B cell (primary cell): Measurements from ENCODE around the gene WWTR1. TPM values are rescaled to one million over a fixed set of nuclear protein-coding genes. Genes with fewer than 3 reads are reported as not detected.

Experiments
- ATAC-seq: fragments of 200-7000 bp; cut with Tn5 transposase; one replicate; pipeline ENCODE4 v1.10.0; 2021; ENCODE audit warnings: low read depth, mild to moderate bottlenecking, moderate number of reproducible peaks, moderate library complexity
- CTCF ChIA-PET: fragments of 350-600 bp; sonication (Branson Sonifier 250); formaldehyde crosslinking; loops from one replicate; lab custom pipeline; 2021; ENCODE audit warnings: antibody characterized with exemption, inconsistent platforms; lab: Charles Lee
- POLR2A ChIA-PET: fragments of 350-600 bp; sonication (Branson Sonifier 250); formaldehyde crosslinking; loops from one replicate; lab custom pipeline; 2021; ENCODE audit warnings: antibody characterized with exemption; lab: Charles Lee
- DNase-seq: peaks from one replicate; pipeline ENCODE4 v3.0.0; 2013
- H2AFZ ChIP-seq: 2 replicates; pipeline ENCODE4 v1.6.1; 2012; ENCODE audit warnings: mild to moderate bottlenecking, low read depth, low read length; ENCODE audit not compliant: insufficient read depth, poor library complexity, severe bottlenecking
- H3K27ac ChIP-seq, 2 donors: 1 replicate in 1 of 2; 2 replicates in 1 of 2; pipeline ENCODE4 v1.5.1; 2012 to 2013; ENCODE audit warnings: low read length in 2 of 2, mild to moderate bottlenecking in 2 of 2, moderate library complexity in 1 of 2
- H3K27me3 ChIP-seq, 4 experiments: fragments of 200-600 bp in 1 of 4; sonication (generic) in 1 of 4; replicated peaks in 1 of 4; 1 replicate in 2 of 4; 2 replicates in 2 of 4; pipeline versions ENCODE4 v1.6.1 to v1.7.0; 2013 to 2016; ENCODE audit warnings: low read length in 3 of 4, mild to moderate bottlenecking in 2 of 4, mixed read lengths in 1 of 4, moderate library complexity in 1 of 4; ENCODE audit not compliant: insufficient read depth in 4 of 4, control insufficient read depth in 3 of 4; ENCODE audit errors: control extremely low read depth in 1 of 4
- H3K36me3 ChIP-seq, 2 experiments: replicated peaks in 1 of 2; 1 replicate in 1 of 2; 2 replicates in 1 of 2; pipeline versions ENCODE4 v1.6.1 to v1.7.1; 2013; ENCODE audit warnings: low read length in 1 of 2; ENCODE audit not compliant: insufficient read depth in 2 of 2, control insufficient read depth in 1 of 2; ENCODE audit errors: control extremely low read depth in 1 of 2, extremely low read depth in 1 of 2
- H3K4me1 ChIP-seq, 2 donors: fragments of 200-600 bp in 1 of 2; sonication (generic) in 1 of 2; 1 replicate in 1 of 2; 2 replicates in 1 of 2; pipeline versions ENCODE4 v1.5.1 to v1.6.1; 2013 to 2017; ENCODE audit warnings: low read length in 2 of 2; ENCODE audit not compliant: control insufficient read depth in 2 of 2, insufficient read depth in 2 of 2
- H3K4me2 ChIP-seq: replicated peaks from 2 replicates; pipeline ENCODE3; 2012; ENCODE audit warnings: mild to moderate bottlenecking, low read depth, low read length; ENCODE audit not compliant: poor library complexity, severe bottlenecking
- H3K4me3 ChIP-seq, 5 experiments: fragments of 200-600 bp in 1 of 5; sonication (generic) in 1 of 5; 1 replicate in 3 of 5; 2 replicates in 2 of 5; pipeline versions ENCODE4 v1.5.1 to v1.7.0; 2011 to 2016; ENCODE audit warnings: low read length in 4 of 5, mild to moderate bottlenecking in 4 of 5, low read depth in 2 of 5, control low read depth in 1 of 5, moderate library complexity in 1 of 5; ENCODE audit not compliant: insufficient read depth in 1 of 5; ENCODE audit errors: control extremely low read depth in 1 of 5, extremely low read depth in 1 of 5
- H3K79me2 ChIP-seq: fragments of 200-600 bp; sonication (generic); one replicate; pipeline ENCODE4 v1.6.0; 2016; ENCODE audit warnings: low read length; ENCODE audit not compliant: control insufficient read depth, insufficient read depth
- H3K9ac ChIP-seq: fragments of 200-600 bp; sonication (generic); 2 replicates; pipeline ENCODE4 v1.6.1; 2017; ENCODE audit warnings: mild to moderate bottlenecking, low read length, moderate library complexity
- H3K9me3 ChIP-seq, 3 donors: one replicate each; pipeline versions ENCODE4 v1.6.1 to v1.7.1; 2013; ENCODE audit warnings: low read length in 2 of 3; ENCODE audit not compliant: control insufficient read depth in 2 of 3, insufficient read depth in 1 of 3; ENCODE audit errors: control extremely low read depth in 1 of 3
- H4K20me1 ChIP-seq: 2 replicates; pipeline ENCODE4 v1.6.0; 2012; ENCODE audit warnings: mild to moderate bottlenecking, low read length; ENCODE audit not compliant: insufficient read depth, control insufficient read depth, poor library complexity, severe bottlenecking
- H3K27ac Mint-ChIP-seq: one replicate; pipeline ENCODE4 v1.8.0; 2021; ENCODE audit warnings: mixed read lengths
- H3K27me3 Mint-ChIP-seq: one replicate; pipeline ENCODE4 v1.8.0; 2021; ENCODE audit warnings: mixed read lengths
- H3K4me1 Mint-ChIP-seq: one replicate; pipeline ENCODE4 v1.8.0; 2021; ENCODE audit warnings: mixed read lengths
- H3K4me3 Mint-ChIP-seq: one replicate; pipeline ENCODE4 v1.8.0; 2021; ENCODE audit warnings: mixed read lengths
- H3K9me3 Mint-ChIP-seq: one replicate; pipeline ENCODE4 v1.8.0; 2022; ENCODE audit warnings: mixed read lengths; ENCODE audit not compliant: insufficient read depth
- CTCF ChIP-seq: fragments of 200-600 bp; IDR thresholded peaks from one replicate; pipeline ENCODE4 v1.8.0; 2022; ENCODE audit warnings: antibody characterized with exemption, mild to moderate bottlenecking
- EZH2 ChIP-seq: IDR thresholded peaks from 2 replicates; pipeline ENCODE4 v1.6.1; 2012; ENCODE audit warnings: borderline replicate concordance, low read depth, mild to moderate bottlenecking, moderate library complexity, low read length; ENCODE audit not compliant: insufficient read depth, poor library complexity, severe bottlenecking
- WGBS: methylation state at CpG from one replicate; pipeline ENCODE4 v1.1.5; 2013; ENCODE audit warnings: missing lambda C conversion rate; ENCODE audit not compliant: insufficient coverage; 5-methylcytosine and 5-hydroxymethylcytosine counted together
- intact Hi-C: fragments of 100-400 bp; cut with micrococcal nuclease; formaldehyde crosslinking; loops from one replicate; pipeline ENCODE4 v1.10.0; 2022
- polyA plus RNA-seq: library from polyadenylated mRNA; depleted of rRNA; stranded (reverse); fragments of >200 nt; gene quantifications from 2 replicates; pipeline ENCODE4 v1.2.3, GENCODE V29; 2012
- total RNA-seq, 2 donors: library from RNA; stranded (reverse); fragments of 120-200 nt in 1 of 2; gene quantifications; 1 replicate in 1 of 2; 2 replicates in 1 of 2; pipeline versions ENCODE4 v1.2.3 to v1.2.4, GENCODE V29; 2013 to 2022

Gene WWTR1
- total and polyA plus RNA-seq, 2 donors (not counting 1 experiment from before 2014, with no cell fraction given) = 0.79 to 2.3 TPM

- ChIA-PET CTCF (interaction anchor here (1.4 kb wide), 1 partner anchor 10 kb away, joined by 3 read pairs; no protein-coding TSS in a partner anchor), POLR2A (no interaction called here)
- WGBS = no CpG with 5 or more reads among the region's 5 CpGs
- peaks cover 5% of the 10 kb centered on the region for H3K27me3 Mint-ChIP-seq
- no peaks in the 10 kb centered on the region for H3K4me1 Mint-ChIP-seq
- Histone ChIP-seq H3K4me2 (no peak overlapping the region), H3K4me1 (no peaks in the 10 kb centered on the region), H3K79me2 (no peaks in the 10 kb centered on the region), H3K27ac (no peak overlapping the region), H3K36me3 (no peaks in the 10 kb centered on the region), H4K20me1 (no peaks in the 10 kb centered on the region), H3K9ac (no peak overlapping the region), H3K27me3 (no peaks in the 10 kb centered on the region), H2AFZ (no peak overlapping the region), H3K9me3 (no peaks in the 10 kb centered on the region), H3K4me3 (no peak overlapping the region)
- DNase-seq (no peak), ATAC-seq (no peak)
- no peak for TF ChIP-seq CTCF
- TF ChIP-seq EZH2 = no peak
- H3K27ac Mint-ChIP-seq = no peak overlapping the region
- intact Hi-C loops = no loop called here
- H3K9me3 Mint-ChIP-seq = no peaks in the 10 kb centered on the region
- no peak overlapping the region for H3K4me3 Mint-ChIP-seq
These were observed 94.7 kb downstream of the WWTR1 start for GRCh38 chr3:149563114-149563513.

- H3K9me3 ChIP-seq = no peaks in the 10 kb centered on the region
- H3K27ac ChIP-seq = no peak overlapping the region
- no peaks in the 10 kb centered on the region for H4K20me1 ChIP-seq
- no peaks in the 10 kb centered on the region for H3K9me3 Mint-ChIP-seq
- POLR2A ChIA-PET = no interaction called here
- no peak overlapping the region for H3K4me3 Mint-ChIP-seq
- H3K27me3 ChIP-seq = no peaks in the 10 kb centered on the region
- H3K9ac ChIP-seq = no peak overlapping the region
- no peak for TF ChIP-seq EZH2
- TF ChIP-seq CTCF = no peak
- H3K27ac Mint-ChIP-seq = no peak overlapping the region
- no CpG with 5 or more reads among the region's 4 CpGs for WGBS
- H3K4me3 ChIP-seq = no peak overlapping the region
- CTCF ChIA-PET = interaction anchor here (1.7 kb wide), 1 partner anchor 8 kb away, joined by 5 read pairs; no protein-coding TSS in a partner anchor
- no peaks in the 10 kb centered on the region for H3K4me1 Mint-ChIP-seq
- intact Hi-C loops = no loop called here
- no peaks in the 10 kb centered on the region for H3K79me2 ChIP-seq
- H3K4me1 ChIP-seq = no peaks in the 10 kb centered on the region
- H2AFZ ChIP-seq = no peak overlapping the region
- H3K27me3 Mint-ChIP-seq = peaks cover 5% of the 10 kb centered on the region
- H3K36me3 ChIP-seq = no peaks in the 10 kb centered on the region
- no peak for ATAC-seq
- DNase-seq = no peak
- H3K4me2 ChIP-seq = no peak overlapping the region
These were observed 97.2 kb downstream of the WWTR1 start for GRCh38 chr3:149560617-149561016.
